D721Med (cell line): ENCODE measurements around the gene LMAN1L.

Experiments used
- DNase-seq: peaks from one replicate; pipeline ENCODE4 v3.0.0; 2011; ENCODE audit warnings: low spot score; ENCODE audit not compliant: insufficient read length
- FAIRE-seq: peaks from 2 replicates; lab custom pipeline; 2011; peaks lifted over from hg19 to GRCh38; lab: Jason Lieb, UNC
- CTCF ChIP-seq: IDR thresholded peaks from 2 replicates; pipeline ENCODE4 v1.5.1; 2012; ENCODE audit warnings: mild to moderate bottlenecking, control low read depth; ENCODE audit not compliant: insufficient read depth; ENCODE audit errors: missing control alignments

The LMAN1L gene

GRCh38 chr15:74839526-74840395 is 27.1 kb downstream of the LMAN1L start:
- TF ChIP-seq CTCF: no peak
- DNase-seq (no peak), FAIRE-seq (no peak)

DNA sequence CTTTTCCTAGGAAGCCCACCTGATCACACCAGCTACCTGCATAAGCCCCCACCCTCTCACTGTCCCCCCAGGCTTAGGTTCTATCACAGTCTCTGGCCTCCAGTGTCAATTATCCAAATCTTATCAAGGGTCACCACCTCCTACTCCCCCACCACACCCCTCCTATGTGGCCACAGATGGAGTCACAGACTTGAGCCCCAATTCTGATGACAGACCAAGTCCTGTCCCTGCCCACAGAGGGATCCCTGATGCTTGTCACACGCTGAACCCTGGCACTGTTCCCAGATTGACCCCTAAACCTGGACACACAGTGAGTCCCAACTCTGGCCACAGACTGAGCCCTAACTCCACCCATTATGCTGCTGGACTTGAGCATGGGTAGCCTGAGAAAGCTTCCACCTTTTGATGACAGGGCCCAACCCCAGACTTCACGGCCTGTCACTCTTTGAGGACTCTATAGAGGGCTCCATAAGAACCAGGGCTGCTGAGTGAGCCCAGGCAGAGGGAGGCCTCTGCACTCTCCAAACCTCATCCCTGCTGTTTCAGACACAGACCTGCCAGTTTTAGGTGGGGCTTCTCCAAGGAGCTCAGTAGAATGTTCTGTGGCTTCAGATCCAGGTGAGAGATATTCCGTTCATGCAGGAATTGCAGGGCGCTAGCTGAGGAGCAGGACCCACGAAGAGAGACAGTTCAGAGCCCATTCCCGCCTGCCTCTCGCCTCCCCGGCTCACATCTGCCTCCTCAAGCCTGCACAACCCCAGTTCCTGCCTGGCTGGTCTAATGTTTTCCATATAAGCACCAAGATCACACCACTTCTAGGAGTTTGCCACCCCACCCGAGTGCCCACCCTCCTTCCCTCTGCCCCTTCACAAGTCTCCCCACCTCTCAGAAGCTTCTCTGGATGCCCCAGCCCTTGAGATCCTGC is 28.5 kb downstream of the LMAN1L start:
- no peak for DNase-seq
- no peak for FAIRE-seq
- TF ChIP-seq CTCF: no peak

GRCh38 chr15:74841891-74842373 is 29.3 kb downstream of the LMAN1L start:
- DNase-seq: no peak
- no peak for TF ChIP-seq CTCF
- FAIRE-seq: no peak

DNA sequence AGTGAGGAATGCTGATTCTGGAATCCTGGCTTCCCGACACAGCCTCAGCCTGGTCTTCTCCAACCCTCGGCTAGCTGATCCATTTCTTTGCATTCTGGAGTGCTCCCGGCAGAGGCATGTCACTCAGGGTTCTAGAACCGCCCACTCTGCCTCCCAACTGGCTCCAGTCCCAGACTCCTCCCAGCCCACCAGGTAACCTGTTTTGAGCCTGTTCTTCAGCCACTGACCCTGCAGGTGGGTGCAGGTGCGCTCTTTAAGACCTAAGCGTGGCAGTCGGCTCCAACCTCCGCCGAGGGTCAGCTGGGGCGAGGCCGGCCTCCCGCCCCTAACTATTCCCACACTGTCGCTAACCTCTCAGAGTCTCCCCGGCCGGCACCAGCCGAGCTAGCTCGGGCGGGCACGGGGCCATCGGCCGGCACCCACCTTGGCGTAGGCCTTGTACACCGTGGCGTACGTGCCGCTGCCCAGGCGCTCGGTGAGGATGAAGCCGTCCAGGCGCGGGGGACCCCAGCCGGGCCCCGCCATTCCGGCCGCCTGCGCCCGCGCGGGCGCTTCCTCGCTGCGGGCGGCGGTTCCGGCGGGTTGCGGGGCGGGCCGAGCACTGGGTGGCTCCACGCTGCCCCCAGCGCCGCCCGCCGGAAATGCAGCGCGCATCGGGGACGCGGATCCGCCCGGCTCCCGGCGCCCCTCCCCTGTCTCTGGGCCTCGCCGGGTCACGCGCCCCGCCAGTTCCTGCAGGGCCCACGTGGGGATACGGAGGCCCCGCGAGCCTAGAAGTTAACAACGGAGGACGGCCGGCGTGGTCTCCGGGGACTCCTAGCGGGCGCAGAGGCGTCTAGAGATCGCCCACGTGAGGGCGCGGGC is 30.2 kb downstream of the LMAN1L start, which contains the start of gene ULK3:
Gene ULK3 (minus strand): TSS at position 576 of the 864 bp plus-strand sequence. CDS start 51 bp downstream, at position 525.
- FAIRE-seq (no peak), DNase-seq (peak; percentile 92)
- peak; percentile 50 for TF ChIP-seq CTCF

DNA sequence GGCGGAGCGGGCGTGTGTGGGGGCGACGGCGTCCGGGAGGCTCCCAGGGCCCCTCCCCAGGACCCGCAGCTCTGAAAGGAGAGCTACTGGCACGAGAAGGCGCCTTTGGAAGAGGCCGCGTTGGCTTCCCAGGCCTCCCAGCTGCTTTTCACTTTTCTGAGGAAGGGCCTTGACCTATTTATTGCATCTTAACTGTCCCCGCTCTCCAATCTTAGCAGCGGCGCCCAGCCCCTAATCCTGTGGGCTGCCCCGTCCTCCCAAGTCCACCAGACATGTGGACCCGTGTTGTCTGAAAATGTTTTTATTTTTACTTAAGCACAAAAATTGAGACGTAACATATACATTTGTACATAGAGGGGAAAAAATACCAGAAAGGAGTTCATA is 30.8 kb downstream of the LMAN1L start:
- no peak for FAIRE-seq
- no peak for TF ChIP-seq CTCF

DNA sequence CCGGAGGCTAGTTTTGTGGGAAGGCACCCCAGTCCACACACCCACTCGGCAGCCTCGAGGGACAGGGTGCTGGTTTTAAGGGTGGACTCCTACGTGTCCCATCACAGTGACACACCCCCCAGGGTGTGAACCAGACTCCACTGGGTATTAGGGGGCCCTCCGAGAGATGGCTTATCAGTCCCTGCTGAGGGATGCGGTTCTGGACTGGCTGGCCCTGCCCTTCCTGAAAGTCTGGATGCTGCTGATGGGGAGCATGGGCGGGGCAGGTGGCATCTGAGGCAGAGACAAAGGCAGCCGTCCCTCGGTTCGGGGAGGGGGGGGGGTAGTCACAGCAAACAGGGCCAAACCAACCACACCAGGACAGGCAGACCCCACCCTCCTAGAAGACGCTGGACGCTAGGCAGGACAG is 31.3 kb downstream of the LMAN1L start:
- no peak for FAIRE-seq
- DNase-seq: no peak
- TF ChIP-seq CTCF: no peak

More for the DNA sequence above, 30.8 kb downstream of the LMAN1L start:
- no peak for DNase-seq
